A673 (cell line): Measurements from ENCODE around the gene PLAC9. TPM values are rescaled to one million over a fixed set of nuclear protein-coding genes. Genes with fewer than 3 reads are reported as not detected.

Experiments
- BruUV-seq: library from RNA; stranded (reverse); fragments of 400-500 nt; replicated peaks from 2 replicates; lab custom pipeline; 2021; lab: Mats Ljungman, UMichigan
- CTCF ChIA-PET: fragments of 300-600 bp; sonication (Branson Sonifier 250); formaldehyde crosslinking; loops from one replicate; lab custom pipeline; 2022; ENCODE audit warnings: antibody characterized with exemption; lab: Charles Lee
- POLR2A ChIA-PET: fragments of 300-600 bp; sonication (Branson Sonifier 250); formaldehyde crosslinking; loops from one replicate; lab custom pipeline; 2022; ENCODE audit warnings: antibody characterized with exemption; ENCODE audit not compliant: low non-redundant PET; lab: Charles Lee
- DNase-seq: peaks from one replicate; pipeline ENCODE4 v3.0.0-alpha.2; 2015; ENCODE audit warnings: low spot score
- H3K27ac ChIP-seq: fragments of 200-600 bp; sonication (generic); 2 replicates; pipeline ENCODE4 v1.5.1; 2016; ENCODE audit warnings: mixed run types, low read depth, mild to moderate bottlenecking, mixed read lengths, antibody characterized with exemption, low read length; ENCODE audit not compliant: poor library complexity, severe bottlenecking
- H3K27me3 ChIP-seq: fragments of 200-600 bp; sonication (generic); replicated peaks from 2 replicates; pipeline ENCODE4 v1.6.1; 2017; ENCODE audit warnings: mixed run types, low read depth, mild to moderate bottlenecking, mixed read lengths, antibody characterized with exemption, low read length; ENCODE audit not compliant: insufficient read depth, poor library complexity
- H3K36me3 ChIP-seq: fragments of 200-600 bp; sonication (generic); 2 replicates; pipeline ENCODE4 v1.6.1; 2016; ENCODE audit warnings: mixed run types, mild to moderate bottlenecking, mixed read lengths, antibody characterized with exemption, low read length; ENCODE audit not compliant: insufficient read depth, poor library complexity, severe bottlenecking
- H3K4me1 ChIP-seq: fragments of 200-600 bp; sonication (generic); 2 replicates; pipeline ENCODE4 v1.6.1; 2017; ENCODE audit warnings: mixed run types, mild to moderate bottlenecking, mixed read lengths, antibody characterized with exemption, low read length; ENCODE audit not compliant: insufficient read depth, poor library complexity, severe bottlenecking
- H3K4me3 ChIP-seq: fragments of 200-600 bp; sonication (generic); 2 replicates; pipeline ENCODE4 v1.5.1; 2016; ENCODE audit warnings: low read depth, mixed run types, mild to moderate bottlenecking, mixed read lengths, low read length; ENCODE audit not compliant: poor library complexity, severe bottlenecking
- H3K9me3 ChIP-seq: fragments of 200-600 bp; sonication (generic); 2 replicates; pipeline ENCODE4 v1.6.1; 2016; ENCODE audit warnings: mixed run types, low read depth, mild to moderate bottlenecking, mixed read lengths, antibody characterized with exemption, low read length; ENCODE audit not compliant: poor library complexity, severe bottlenecking
- CTCF ChIP-seq: fragments of 300-800, 200-600 bp; sonication (generic); conservative IDR thresholded peaks from 2 replicates; pipeline ENCODE4 v1.5.1; 2017; ENCODE audit warnings: low read depth, mild to moderate bottlenecking, antibody characterized with exemption, low read length, moderate library complexity, mixed read lengths
- EZH2 ChIP-seq: fragments of 200-600 bp; sonication (generic); IDR thresholded peaks from 2 replicates; pipeline ENCODE4 v1.6.1; 2017; ENCODE audit warnings: borderline replicate concordance, low read depth, mild to moderate bottlenecking, mixed read lengths, antibody characterized with exemption, low read length; ENCODE audit not compliant: poor library complexity, severe bottlenecking
- intact Hi-C: fragments of 100-400 bp; cut with micrococcal nuclease; formaldehyde crosslinking; loops from one replicate; pipeline ENCODE4 v1.10.0; 2022; ENCODE audit not compliant: unreplicated experiment
- total RNA-seq: library from RNA; stranded (reverse); gene quantifications from 2 replicates; pipeline ENCODE4 v1.2.3, GENCODE V29; 2021

Gene PLAC9
- total RNA-seq, 1 experiment from 2014 or later, result not detected

GRCh38 chr10:80170641-80171040, 38.1 kb downstream of the PLAC9 start:
- ChIA-PET POLR2A (no interaction called here), CTCF (no interaction called here)
- Histone ChIP-seq H3K4me3 (no peak overlapping the region), H3K36me3 (no peaks in the 10 kb centered on the region), H3K27ac (no peak overlapping the region), H3K9me3 (no peaks in the 10 kb centered on the region), H3K27me3 (no peaks in the 10 kb centered on the region), H3K4me1 (peaks cover 6% of the 10 kb centered on the region)
- no peak for DNase-seq
- TF ChIP-seq CTCF (no peak), EZH2 (no peak)
- no TSS peak for BruUV-seq
- intact Hi-C loops, result no loop called here

GRCh38 chr10:80171248-80171660, 38.7 kb downstream of the PLAC9 start:
- Histone ChIP-seq H3K27me3 (no peaks in the 10 kb centered on the region), H3K27ac (no peak overlapping the region), H3K4me1 (no peaks in the 10 kb centered on the region), H3K4me3 (no peak overlapping the region), H3K36me3 (no peaks in the 10 kb centered on the region), H3K9me3 (no peaks in the 10 kb centered on the region)
- intact Hi-C loops, result no loop called here
- no peak for DNase-seq
- TF ChIP-seq EZH2 (no peak), CTCF (no peak)
- ChIA-PET POLR2A (no interaction called here), CTCF (interaction anchor here (0.6 kb wide), 1 partner anchor 336 kb away, joined by 3 read pairs; no protein-coding TSS in a partner anchor)
- no TSS peak for BruUV-seq

GRCh38 chr10:80172896-80173295, 40.4 kb downstream of the PLAC9 start:
- Histone ChIP-seq H3K4me3 (no peak overlapping the region), H3K4me1 (no peaks in the 10 kb centered on the region), H3K9me3 (no peaks in the 10 kb centered on the region), H3K36me3 (no peaks in the 10 kb centered on the region), H3K27ac (no peak overlapping the region), H3K27me3 (no peaks in the 10 kb centered on the region)
- ChIA-PET CTCF (no interaction called here), POLR2A (no interaction called here)
- DNase-seq, result no peak
- TF ChIP-seq EZH2, result no peak
- no peak for TF ChIP-seq CTCF
- intact Hi-C loops, result no loop called here
- BruUV-seq, result no TSS peak
